ENCODE measurements around the gene HILPDA. TPM values are rescaled to one million over a fixed set of nuclear protein-coding genes. Genes with fewer than 3 reads are reported as not detected.

HILPDA gene
- total RNA-seq, 1 experiment from 2014 or later = 17.0 TPM

DNA sequence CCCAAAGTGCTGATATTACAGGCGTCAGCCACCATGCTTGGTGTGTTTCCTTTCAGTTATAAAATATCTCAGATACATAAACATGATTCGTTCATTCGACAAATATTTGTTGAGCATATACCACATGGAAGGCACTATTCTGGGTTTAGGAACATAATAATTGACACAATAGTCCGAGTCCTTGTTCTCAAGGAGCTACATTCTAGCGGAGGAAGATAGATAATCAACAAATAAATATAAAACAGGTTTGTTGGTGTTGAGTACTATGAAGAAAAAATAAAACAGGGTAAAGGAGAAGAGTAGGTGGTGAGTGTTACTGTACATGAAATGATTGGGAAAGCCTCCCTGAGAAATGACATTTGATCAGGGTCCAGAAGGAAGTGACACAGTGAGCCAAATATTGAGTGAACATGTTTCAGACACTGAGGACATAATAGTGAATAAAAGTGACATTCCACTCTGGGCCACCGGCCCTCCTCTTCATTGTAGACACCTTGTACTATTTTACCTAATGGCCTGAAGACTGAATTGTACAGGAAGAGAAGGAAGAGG lies 6.9 kb upstream of the HILPDA start:
- H3K4me3 ChIP-seq (ENCODE audit: low read depth, low read length) = no peak overlapping the region
- H3K36me3 ChIP-seq (ENCODE audit: control insufficient read depth, insufficient read depth, low read length) = no peaks in the 10 kb centered on the region
- no peak for DNase-seq
- H3K9me3 ChIP-seq = no peaks in the 10 kb centered on the region
- Mint-ChIP-seq H3K4me1 (ENCODE audit: low read depth, unreplicated experiment) (peaks cover 17% of the 10 kb centered on the region), H3K4me3 (ENCODE audit: unreplicated experiment) (no peak overlapping the region), H3K27ac (ENCODE audit: unreplicated experiment) (no peak overlapping the region), H3K9me3 (ENCODE audit: unreplicated experiment) (no peaks in the 10 kb centered on the region), H3K36me3 (ENCODE audit: insufficient read depth, unreplicated experiment) (no peaks in the 10 kb centered on the region), H3K27me3 (ENCODE audit: insufficient read depth, unreplicated experiment) (peaks cover 9% of the 10 kb centered on the region)
- intact Hi-C loops (cut with micrococcal nuclease; ENCODE audit: unreplicated experiment) = no loop called here
- no TSS peak for BruUV-seq (replicated peaks)
- CTCF ChIA-PET = interaction anchor here (0.6 kb wide), 1 partner anchor 71 kb away, joined by 3 read pairs; no protein-coding TSS in a partner anchor
- H3K4me1 ChIP-seq = peaks cover 30% of the 10 kb centered on the region
- POLR2A ChIA-PET = no interaction called here
- TF ChIP-seq, protein P1, sequence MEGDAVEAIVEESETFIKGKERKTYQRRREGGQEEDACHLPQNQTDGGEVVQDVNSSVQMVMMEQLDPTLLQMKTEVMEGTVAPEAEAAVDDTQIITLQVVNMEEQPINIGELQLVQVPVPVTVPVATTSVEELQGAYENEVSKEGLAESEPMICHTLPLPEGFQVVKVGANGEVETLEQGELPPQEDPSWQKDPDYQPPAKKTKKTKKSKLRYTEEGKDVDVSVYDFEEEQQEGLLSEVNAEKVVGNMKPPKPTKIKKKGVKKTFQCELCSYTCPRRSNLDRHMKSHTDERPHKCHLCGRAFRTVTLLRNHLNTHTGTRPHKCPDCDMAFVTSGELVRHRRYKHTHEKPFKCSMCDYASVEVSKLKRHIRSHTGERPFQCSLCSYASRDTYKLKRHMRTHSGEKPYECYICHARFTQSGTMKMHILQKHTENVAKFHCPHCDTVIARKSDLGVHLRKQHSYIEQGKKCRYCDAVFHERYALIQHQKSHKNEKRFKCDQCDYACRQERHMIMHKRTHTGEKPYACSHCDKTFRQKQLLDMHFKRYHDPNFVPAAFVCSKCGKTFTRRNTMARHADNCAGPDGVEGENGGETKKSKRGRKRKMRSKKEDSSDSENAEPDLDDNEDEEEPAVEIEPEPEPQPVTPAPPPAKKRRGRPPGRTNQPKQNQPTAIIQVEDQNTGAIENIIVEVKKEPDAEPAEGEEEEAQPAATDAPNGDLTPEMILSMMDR (IDR thresholded peaks at IDR 0.05; ENCODE audit: insufficient read depth in 1 of 2, low read depth in 1 of 2, low read length in 1 of 2, severe bottlenecking in 1 of 2, unreplicated experiment in 1 of 2) = no peak
- H3K27me3 ChIP-seq (replicated peaks; ENCODE audit: control insufficient read depth, insufficient read depth, low read length) = no peaks in the 10 kb centered on the region

DNA sequence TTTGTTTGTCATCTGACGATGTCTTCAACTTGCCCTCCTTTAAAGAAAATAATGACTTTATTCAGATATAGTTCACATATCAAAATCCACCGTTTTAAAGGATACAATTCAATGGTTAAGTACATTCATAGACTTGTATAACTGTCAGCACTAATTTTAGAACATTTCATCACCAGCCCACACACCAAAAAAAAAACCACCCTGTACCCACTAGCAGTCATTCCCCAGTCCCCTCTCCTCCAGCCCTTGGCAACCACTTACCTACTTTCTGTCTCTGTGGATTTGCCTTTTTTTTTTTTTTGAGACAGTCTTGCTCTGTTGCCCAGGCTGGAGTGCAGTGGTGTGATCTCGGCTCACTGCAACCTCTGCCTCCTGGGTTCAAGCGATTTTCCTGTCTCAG lies 5.3 kb upstream of the HILPDA start:
- H3K4me3 Mint-ChIP-seq (ENCODE audit: unreplicated experiment) = no peak overlapping the region
- POLR2A ChIA-PET = no interaction called here
- DNase-seq = no peak
- TF ChIP-seq, protein P1 (IDR thresholded peaks at IDR 0.05; ENCODE audit: insufficient read depth in 1 of 2, low read depth in 1 of 2, low read length in 1 of 2, severe bottlenecking in 1 of 2, unreplicated experiment in 1 of 2) = no peak
- H3K4me1 Mint-ChIP-seq (ENCODE audit: low read depth, unreplicated experiment) = peaks cover 8% of the 10 kb centered on the region
- no peaks in the 10 kb centered on the region for H3K9me3 ChIP-seq
- H3K27me3 ChIP-seq (replicated peaks; ENCODE audit: control insufficient read depth, insufficient read depth, low read length) = no peaks in the 10 kb centered on the region
- intact Hi-C loops (cut with micrococcal nuclease; ENCODE audit: unreplicated experiment) = no loop called here
- peaks cover 4% of the 10 kb centered on the region for H3K36me3 Mint-ChIP-seq (ENCODE audit: insufficient read depth, unreplicated experiment)
- no peak overlapping the region for H3K4me3 ChIP-seq (ENCODE audit: low read depth, low read length)
- H3K27me3 Mint-ChIP-seq (ENCODE audit: insufficient read depth, unreplicated experiment) = peaks cover 9% of the 10 kb centered on the region
- no peaks in the 10 kb centered on the region for H3K9me3 Mint-ChIP-seq (ENCODE audit: unreplicated experiment)
- no peak overlapping the region for H3K27ac Mint-ChIP-seq (ENCODE audit: unreplicated experiment)
- H3K36me3 ChIP-seq (ENCODE audit: control insufficient read depth, insufficient read depth, low read length) = no peaks in the 10 kb centered on the region
- CTCF ChIA-PET = no interaction called here
- H3K4me1 ChIP-seq = peaks cover 27% of the 10 kb centered on the region
- no TSS peak for BruUV-seq (replicated peaks)

DNA sequence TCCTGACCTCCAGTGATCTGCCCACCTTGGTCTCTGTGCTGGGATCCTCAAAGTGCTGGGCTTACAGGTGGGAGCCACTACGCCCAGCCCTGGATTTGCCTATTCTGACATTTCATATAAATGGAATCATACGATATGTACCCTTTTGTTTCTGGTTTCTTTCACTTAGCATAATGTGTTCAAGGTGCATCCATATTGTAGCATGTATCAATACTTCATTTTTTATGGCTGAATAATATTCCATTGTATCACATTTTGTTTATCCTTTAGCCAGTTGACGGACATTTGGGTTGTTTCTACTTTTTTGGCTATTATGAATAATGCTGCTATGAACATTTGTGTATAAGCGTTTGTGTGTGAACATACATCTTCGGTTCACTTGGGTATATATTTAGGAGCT lies 4.8 kb upstream of the HILPDA start:
- intact Hi-C loops (cut with micrococcal nuclease; ENCODE audit: unreplicated experiment) = no loop called here
- H3K27me3 ChIP-seq (replicated peaks; ENCODE audit: control insufficient read depth, insufficient read depth, low read length) = no peaks in the 10 kb centered on the region
- peaks cover 4% of the 10 kb centered on the region for H3K36me3 Mint-ChIP-seq (ENCODE audit: insufficient read depth, unreplicated experiment)
- CTCF ChIA-PET = no interaction called here
- peaks cover 8% of the 10 kb centered on the region for H3K4me1 Mint-ChIP-seq (ENCODE audit: low read depth, unreplicated experiment)
- no peaks in the 10 kb centered on the region for H3K36me3 ChIP-seq (ENCODE audit: control insufficient read depth, insufficient read depth, low read length)
- H3K9me3 Mint-ChIP-seq (ENCODE audit: unreplicated experiment) = no peaks in the 10 kb centered on the region
- BruUV-seq (replicated peaks) = no TSS peak
- peaks cover 27% of the 10 kb centered on the region for H3K4me1 ChIP-seq
- no peaks in the 10 kb centered on the region for H3K9me3 ChIP-seq
- POLR2A ChIA-PET = no interaction called here
- TF ChIP-seq, protein P1 (IDR thresholded peaks at IDR 0.05; ENCODE audit: insufficient read depth in 1 of 2, low read depth in 1 of 2, low read length in 1 of 2, severe bottlenecking in 1 of 2, unreplicated experiment in 1 of 2) = no peak
- peaks cover 9% of the 10 kb centered on the region for H3K27me3 Mint-ChIP-seq (ENCODE audit: insufficient read depth, unreplicated experiment)
- no peak overlapping the region for H3K4me3 Mint-ChIP-seq (ENCODE audit: unreplicated experiment)
- H3K4me3 ChIP-seq (ENCODE audit: low read depth, low read length) = no peak overlapping the region
- DNase-seq = no peak
- H3K27ac Mint-ChIP-seq (ENCODE audit: unreplicated experiment) = no peak overlapping the region
